Pons (tissue), 1 donor: Measurements from ENCODE around the gene ST6GALNAC3.

Source experiments
- DNase-seq: peaks from one replicate; pipeline ENCODE4 v3.0.0-alpha.2; 2016; ENCODE audit warnings: low spot score

ST6GALNAC3 gene

DNA sequence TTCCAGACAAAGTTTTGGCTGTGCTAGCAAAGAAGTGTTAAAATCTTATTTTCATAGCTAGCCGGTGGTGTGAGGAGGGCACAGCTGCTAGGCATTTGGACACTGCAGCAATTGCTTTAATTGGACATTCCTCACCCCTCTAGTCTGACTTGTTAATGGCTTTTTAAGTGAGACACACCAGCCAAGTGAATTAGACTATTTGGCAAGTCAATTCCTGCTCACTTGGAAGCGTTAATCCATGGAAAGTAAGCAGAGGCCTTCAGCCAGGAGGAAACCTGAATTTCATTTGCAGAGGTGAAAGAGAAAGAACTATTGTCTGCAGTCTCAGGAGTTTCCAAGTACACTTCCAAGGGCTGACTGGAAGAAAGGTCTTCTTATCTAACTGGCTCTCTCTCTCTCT lies 175.7 kb downstream of the ST6GALNAC3 start:
- DNase-seq, result no peak

- no peak for DNase-seq
Observed at GRCh38 chr1:76252431-76252830, 177.9 kb downstream of the ST6GALNAC3 start.

DNA sequence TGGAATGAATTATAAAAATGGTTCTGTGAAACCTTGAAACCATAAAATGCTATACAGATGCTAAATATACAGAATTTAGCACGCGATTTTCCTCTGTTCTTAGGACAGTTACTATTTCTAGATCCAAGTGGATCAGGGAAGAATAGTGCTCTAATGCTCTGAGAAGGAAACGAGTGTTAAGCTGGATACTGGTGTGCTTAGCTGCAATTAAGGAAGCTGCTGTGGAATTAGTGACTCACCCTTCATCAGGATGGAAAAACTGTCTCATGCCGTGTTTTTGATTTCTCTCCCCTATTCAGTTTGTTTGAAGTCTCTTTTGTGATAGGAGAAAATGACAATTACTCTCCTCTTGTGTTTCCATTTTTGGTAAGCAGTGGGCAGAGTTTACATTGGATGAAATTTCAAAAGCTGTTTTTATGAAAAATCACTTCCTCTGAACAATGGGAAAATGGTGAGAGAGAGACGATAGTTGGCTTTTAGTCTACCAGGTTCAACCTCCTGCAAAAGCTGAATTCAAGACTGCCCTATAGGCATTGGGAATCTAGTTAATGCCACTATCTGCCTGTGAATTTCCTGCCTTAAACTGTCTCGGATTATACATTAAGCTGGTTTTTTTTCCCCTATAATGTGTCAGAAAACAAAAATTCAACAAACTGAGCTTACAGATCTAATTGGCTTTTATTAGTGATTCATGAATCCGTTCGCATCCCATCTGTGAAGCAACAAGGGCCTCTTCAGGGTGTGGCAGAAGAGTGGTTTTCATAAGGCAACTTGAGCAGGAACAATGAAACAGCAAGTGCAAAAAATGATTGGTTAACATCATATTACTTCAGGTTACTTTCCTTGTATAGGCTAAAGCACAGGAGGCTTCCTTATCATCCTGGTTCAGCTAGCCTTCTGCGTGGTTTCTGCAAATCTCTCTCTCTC lies 179.8 kb downstream of the ST6GALNAC3 start:
- DNase-seq, result no peak

- no peak for DNase-seq
Observed at GRCh38 chr1:76256289-76257223, 182.0 kb downstream of the ST6GALNAC3 start.

DNA sequence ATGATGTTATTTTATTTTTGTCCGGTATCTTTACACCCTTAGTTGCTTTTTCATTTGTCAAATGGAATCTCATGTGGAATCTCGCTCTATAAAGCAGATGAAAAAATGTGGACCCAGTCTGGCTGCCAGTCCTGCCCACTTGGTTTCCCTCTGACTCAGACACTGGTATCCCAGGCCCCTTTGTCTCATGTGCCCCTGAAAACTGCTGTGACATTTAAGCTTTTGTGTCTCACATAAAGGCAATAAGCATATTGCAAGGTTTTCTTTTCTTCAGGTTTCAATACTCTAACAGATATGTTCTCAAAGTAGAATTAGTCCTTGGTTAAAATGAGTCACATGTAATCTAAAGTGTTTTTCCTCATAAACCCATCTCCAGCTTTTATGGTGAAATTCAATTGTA lies 183.3 kb downstream of the ST6GALNAC3 start:
- DNase-seq, result no peak

- no peak for DNase-seq
Observed at GRCh38 chr1:76259270-76259669, 184.7 kb downstream of the ST6GALNAC3 start.

GRCh38 chr1:76260279-76260678 lies 185.7 kb downstream of the ST6GALNAC3 start:
- DNase-seq, result no peak

GRCh38 chr1:76262601-76263000 lies 188.1 kb downstream of the ST6GALNAC3 start:
- DNase-seq, result no peak

DNA sequence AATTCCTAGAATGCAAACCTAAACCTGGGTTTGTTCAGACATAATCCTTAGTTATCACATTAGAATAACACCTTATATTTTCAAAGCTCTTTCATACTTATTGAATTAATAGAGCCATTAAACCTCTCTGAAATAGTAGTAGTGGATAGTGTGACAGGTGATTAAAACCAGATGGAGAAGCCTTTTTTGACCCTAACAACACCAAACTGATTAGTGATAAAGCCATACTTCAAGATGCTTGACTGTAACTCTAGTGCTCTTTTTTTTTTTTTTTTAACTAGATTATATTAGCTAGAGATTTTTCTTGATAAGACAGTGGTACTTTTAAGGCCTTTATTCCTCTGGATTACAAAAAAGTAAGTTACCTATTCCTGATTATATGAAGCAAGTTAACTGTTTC lies 190.1 kb downstream of the ST6GALNAC3 start:
- no peak for DNase-seq

DNA sequence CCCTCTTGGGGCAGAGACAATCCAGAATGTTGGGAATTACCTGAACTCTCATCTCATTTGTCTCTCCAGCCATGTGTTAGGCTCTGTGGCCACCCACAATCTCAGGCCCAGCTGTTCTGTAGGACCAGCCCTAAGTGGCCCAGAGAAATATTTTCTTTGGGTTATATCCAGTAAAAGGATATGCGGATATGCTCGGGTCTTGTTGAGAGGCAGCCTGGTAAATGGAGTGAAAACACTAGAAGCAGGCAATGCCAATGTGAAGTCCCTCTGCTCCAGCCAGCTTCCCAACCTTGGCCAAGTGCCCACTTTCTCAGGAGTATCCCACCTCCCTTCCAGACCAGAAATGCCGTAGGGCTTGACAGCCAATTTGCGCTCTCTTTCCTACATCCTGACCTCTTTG lies 192.2 kb downstream of the ST6GALNAC3 start:
- DNase-seq, result no peak

DNA sequence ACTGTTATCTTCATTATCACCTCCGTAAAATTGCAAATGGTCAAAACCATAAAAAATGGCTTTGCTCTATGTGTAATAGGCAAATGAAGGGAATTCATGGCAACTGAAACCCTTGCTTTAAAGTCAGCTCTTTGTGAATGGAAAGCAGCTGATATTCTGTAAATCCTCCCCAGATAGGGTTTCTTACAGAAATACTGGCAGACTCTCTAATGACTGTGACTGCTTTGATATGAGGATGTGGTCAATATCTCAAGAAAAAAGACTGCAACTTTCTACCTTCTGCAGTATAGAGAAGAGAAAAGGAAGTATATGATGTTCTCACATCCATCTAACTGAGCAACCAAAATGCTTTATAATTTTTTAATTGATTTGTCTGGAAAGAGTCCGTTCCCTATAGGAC lies 193.1 kb downstream of the ST6GALNAC3 start:
- DNase-seq, result no peak

GRCh38 chr1:76268341-76268740 lies 193.8 kb downstream of the ST6GALNAC3 start:
- DNase-seq, result no peak

GRCh38 chr1:76269155-76269554 lies 194.6 kb downstream of the ST6GALNAC3 start:
- DNase-seq, result no peak

GRCh38 chr1:76274302-76274701 lies 199.8 kb downstream of the ST6GALNAC3 start:
- DNase-seq, result no peak

GRCh38 chr1:76274718-76275117 lies 200.2 kb downstream of the ST6GALNAC3 start:
- no peak for DNase-seq

DNA sequence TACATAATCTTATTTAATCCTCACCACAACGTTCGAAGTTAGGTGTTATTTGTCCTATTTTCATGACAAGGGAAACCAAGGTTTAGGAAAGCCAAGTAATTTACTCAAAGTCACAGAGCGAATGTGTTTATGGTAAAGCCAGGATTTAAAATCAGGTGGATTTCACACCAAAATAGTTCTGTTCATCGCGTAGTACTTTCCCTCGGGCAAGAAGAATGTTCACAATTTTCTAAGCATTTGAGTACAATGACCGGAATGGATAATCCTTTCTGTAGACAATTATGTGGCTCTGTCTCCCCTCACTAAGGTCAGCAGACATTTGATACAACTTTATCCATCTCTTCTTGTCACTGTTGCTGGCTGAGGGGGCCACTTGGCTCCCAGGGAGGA lies 204.2 kb downstream of the ST6GALNAC3 start:
- no peak for DNase-seq

- DNase-seq, result peak; percentile 73
Observed at GRCh38 chr1:76279101-76279748, 204.7 kb downstream of the ST6GALNAC3 start.

DNA sequence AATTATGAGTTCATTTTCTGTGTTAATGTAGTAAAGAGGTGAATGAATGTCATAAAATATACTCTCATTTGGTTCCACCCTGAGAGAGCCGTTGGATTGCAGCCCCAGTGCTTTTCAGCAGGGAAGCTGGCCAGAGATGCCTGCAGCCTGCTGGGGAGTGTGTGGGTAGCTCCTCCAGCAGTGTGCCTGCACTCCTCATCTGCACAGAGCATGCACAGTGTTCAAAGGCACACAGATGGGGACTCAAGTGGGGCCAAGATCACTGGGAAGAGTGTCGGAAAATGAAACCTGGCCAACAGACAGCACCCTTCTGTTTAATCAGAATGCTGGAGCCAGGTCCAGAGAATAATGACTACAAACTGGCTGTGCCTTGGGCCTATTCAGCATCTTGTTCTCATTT lies 206.8 kb downstream of the ST6GALNAC3 start:
- peak; percentile 46 for DNase-seq

- no peak for DNase-seq
Observed at GRCh38 chr1:76284842-76285241, 210.3 kb downstream of the ST6GALNAC3 start.

DNA sequence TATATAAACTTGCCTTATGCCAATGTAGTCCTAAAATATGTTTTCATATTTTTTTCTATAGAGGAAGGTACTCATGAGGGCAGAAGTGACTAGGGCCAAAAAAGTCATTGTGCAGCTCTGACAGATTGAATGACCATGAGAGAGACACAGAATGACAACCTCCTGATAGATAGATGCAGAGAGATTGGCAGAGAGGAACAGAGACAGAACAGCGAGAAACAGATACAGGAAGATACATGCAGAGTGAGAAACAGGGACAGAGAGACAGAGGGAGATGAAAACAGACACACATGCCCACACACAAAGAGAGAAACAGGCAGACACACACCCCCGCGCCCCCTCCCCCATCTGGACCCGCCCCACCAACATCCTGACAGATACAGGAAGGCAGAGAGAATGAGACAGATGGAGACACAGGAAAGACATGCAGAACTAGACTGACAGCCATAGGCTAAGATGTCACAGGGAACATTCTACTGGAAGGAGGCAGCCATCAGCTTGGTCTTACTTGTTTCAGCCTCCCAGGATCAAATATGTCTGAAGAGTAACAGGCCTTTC lies 211.1 kb downstream of the ST6GALNAC3 start:
- DNase-seq, result no peak

GRCh38 chr1:76287917-76288316 lies 213.4 kb downstream of the ST6GALNAC3 start:
- DNase-seq, result no peak
